Kidney epithelial cell (primary cell): ENCODE results near the gene LRRC71. TPM values are rescaled to one million over a fixed set of nuclear protein-coding genes. Genes with fewer than 3 reads are reported as not detected.

ENCODE experiments used
- DNase-seq: peaks from one replicate; pipeline ENCODE4 v3.0.0-alpha.2; 2010; ENCODE audit warnings: low read depth
- H3K27me3 ChIP-seq: 2 replicates; pipeline ENCODE4 v1.6.0; 2011; ENCODE audit warnings: low read length; ENCODE audit not compliant: control insufficient read depth, insufficient read depth
- H3K36me3 ChIP-seq: 2 replicates; pipeline ENCODE4 v1.5.1; 2011; ENCODE audit warnings: low read length; ENCODE audit not compliant: control insufficient read depth, insufficient read depth
- H3K4me3 ChIP-seq: 2 replicates; pipeline ENCODE4 v1.5.1; 2011; ENCODE audit warnings: low read depth, mild to moderate bottlenecking, control low read depth, low read length
- CTCF ChIP-seq: IDR thresholded peaks from 2 replicates; pipeline ENCODE4 v1.5.1; 2011; ENCODE audit warnings: mild to moderate bottlenecking, moderate library complexity, low read length, control low read depth, inconsistent platforms; ENCODE audit not compliant: insufficient read depth, poor library complexity, severe bottlenecking
- total RNA-seq: library from RNA; depleted of rRNA; stranded (reverse); fragments of >200 nt; gene quantifications from 2 replicates; pipeline ENCODE4 v1.2.3, GENCODE V29; 2015

The LRRC71 gene
- total RNA-seq, 1 donor from 2014 or later = not detected

GRCh38 chr1:156906206-156906906 is 14.1 kb upstream of the LRRC71 start:
- H3K27me3 ChIP-seq = no peaks in the 10 kb centered on the region
- DNase-seq = no peak
- TF ChIP-seq CTCF = no peak
- H3K36me3 ChIP-seq = no peaks in the 10 kb centered on the region
- no peak overlapping the region for H3K4me3 ChIP-seq

- no peak for DNase-seq
- Histone ChIP-seq H3K36me3 (no peaks in the 10 kb centered on the region), H3K4me3 (no peak overlapping the region), H3K27me3 (no peaks in the 10 kb centered on the region)
- TF ChIP-seq CTCF = no peak
Observed at GRCh38 chr1:156908541-156908940, 11.9 kb upstream of the LRRC71 start.

- Histone ChIP-seq H3K27me3 (no peaks in the 10 kb centered on the region), H3K36me3 (no peaks in the 10 kb centered on the region), H3K4me3 (no peak overlapping the region)
- no peak for DNase-seq
- TF ChIP-seq CTCF = no peak
Observed at GRCh38 chr1:156908955-156909354, 11.5 kb upstream of the LRRC71 start.

- no peak overlapping the region for H3K4me3 ChIP-seq
- no peak for DNase-seq
- TF ChIP-seq CTCF = no peak
- no peaks in the 10 kb centered on the region for H3K27me3 ChIP-seq
- no peaks in the 10 kb centered on the region for H3K36me3 ChIP-seq
Observed at GRCh38 chr1:156909671-156910070, 10.8 kb upstream of the LRRC71 start.

- H3K27me3 ChIP-seq = no peaks in the 10 kb centered on the region
- TF ChIP-seq CTCF = peak; percentile 94
- H3K4me3 ChIP-seq = no peak overlapping the region
- H3K36me3 ChIP-seq = peaks cover 2% of the 10 kb centered on the region
- DNase-seq = no peak
Observed at GRCh38 chr1:156910309-156910782, 10.1 kb upstream of the LRRC71 start.
